Upper lobe of left lung (tissue), 4 donors: Measurements from ENCODE around the gene GUCA2B.

Experiments used
- CTCF ChIP-seq, 6 experiments: fragments of 450-650 bp in 4 of 6; fragments of 200-600 bp in 2 of 6; sonication (generic) in 2 of 6; IDR thresholded peaks; one replicate each; pipeline ENCODE4 v1.5.1; 2016 to 2019; ENCODE audit warnings: antibody characterized with exemption in 6 of 6
- POLR2AphosphoS5 ChIP-seq, 2 donors: sonication (generic); formaldehyde crosslinking; IDR thresholded peaks; one replicate each; pipeline ENCODE4 v1.5.1; 2017; ENCODE audit warnings: antibody characterized with exemption in 2 of 2

GRCh38 chr1:42198251-42198650 lies 45.0 kb downstream of the GUCA2B start:
- TF ChIP-seq CTCF (IDR thresholded peaks at IDR 0.05), result no peak
- TF ChIP-seq POLR2AphosphoS5 (IDR thresholded peaks at IDR 0.05), result no peak
